Activated T-helper 2 cell treated with anti-CD3 and anti-CD28 coated beads, Interferon-gamma antibody, Interleukin-2, Interleukin-4, amounts not matched to agents 10 μg/mL and 5 μg/mL and 100 μg/mL, durations not matched to agents 14 hours and 24 hours and 36 hours (primary cell): ENCODE results near the gene ARHGAP44. TPM values are rescaled to one million over a fixed set of nuclear protein-coding genes. Genes with fewer than 3 reads are reported as not detected.

Experiments used
- DNase-seq: peaks from one replicate; pipeline ENCODE4 v3.0.0; 2021; ENCODE audit warnings: low spot score
- H3K27ac Mint-ChIP-seq: one replicate; pipeline ENCODE4 v1.8.0; 2021; ENCODE audit warnings: mixed read lengths
- H3K27me3 Mint-ChIP-seq: one replicate; pipeline ENCODE4 v1.8.0; 2021; ENCODE audit warnings: low read depth, mixed read lengths
- H3K36me3 Mint-ChIP-seq: one replicate; pipeline ENCODE4 v1.8.0; 2021; ENCODE audit warnings: low read depth, mixed read lengths
- H3K4me1 Mint-ChIP-seq: one replicate; pipeline ENCODE4 v1.8.0; 2021; ENCODE audit warnings: low read depth, mixed read lengths
- H3K4me3 Mint-ChIP-seq: one replicate; pipeline ENCODE4 v1.8.0; 2021; ENCODE audit warnings: low read depth, mild to moderate bottlenecking, moderate library complexity, mixed read lengths
- H3K9me3 Mint-ChIP-seq: one replicate; pipeline ENCODE4 v1.8.0; 2021; ENCODE audit warnings: mixed read lengths
- intact Hi-C: fragments of 100-400 bp; cut with micrococcal nuclease; formaldehyde crosslinking; loops from one replicate; pipeline ENCODE4 v1.15.1; 2023
- total RNA-seq: library from RNA; stranded (reverse); gene quantifications from 2 replicates; pipeline ENCODE4 v1.2.3, GENCODE V29; 2022

The ARHGAP44 gene
- total RNA-seq, 1 donor from 2014 or later = 0.21 TPM

DNA sequence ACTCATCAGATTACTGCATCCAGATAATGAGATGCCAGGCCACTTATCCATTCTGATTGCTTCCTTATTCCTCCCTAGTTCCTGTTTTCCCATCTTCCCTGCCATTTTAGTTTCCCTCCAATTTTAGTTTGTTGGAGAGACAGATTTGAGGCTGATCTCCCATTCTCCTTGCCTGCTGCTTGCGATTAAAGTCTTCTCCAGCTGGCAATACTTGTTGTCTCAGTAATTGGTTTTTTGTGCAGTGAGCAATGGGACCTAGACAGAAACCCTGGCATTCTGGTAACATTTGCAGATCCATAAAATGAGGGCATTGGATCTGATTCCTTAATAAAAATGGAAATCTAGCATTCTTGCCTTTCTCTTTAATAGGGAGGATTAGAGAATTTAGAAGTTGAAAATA is 246.1 kb downstream of the ARHGAP44 start:
- Mint-ChIP-seq H3K9me3 (peaks cover 9% of the 10 kb centered on the region), H3K27me3 (no peaks in the 10 kb centered on the region), H3K36me3 (no peaks in the 10 kb centered on the region), H3K27ac (no peak overlapping the region), H3K4me3 (no peak overlapping the region), H3K4me1 (no peaks in the 10 kb centered on the region)
- intact Hi-C loops = no loop called here
- DNase-seq = no peak

DNA sequence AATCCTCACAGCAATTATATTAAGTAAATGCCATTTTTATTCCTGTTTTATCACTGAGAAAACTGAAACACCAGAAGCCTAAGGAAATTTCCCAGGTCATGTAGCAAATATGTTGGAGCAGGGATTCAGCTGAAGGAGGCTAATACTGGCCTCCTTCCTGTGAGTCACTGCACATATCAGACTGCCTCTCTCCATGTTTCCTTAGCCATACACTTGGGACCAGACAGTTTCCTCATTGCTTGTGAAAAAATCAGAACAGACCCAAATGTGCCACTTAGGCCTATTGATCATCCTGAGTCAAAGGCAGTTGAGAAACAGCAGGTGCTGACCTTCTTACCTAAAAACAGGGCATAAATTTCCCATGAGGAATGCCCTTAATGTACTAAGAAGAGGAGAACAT is 247.5 kb downstream of the ARHGAP44 start:
- intact Hi-C loops = no loop called here
- no peak for DNase-seq
- H3K36me3 Mint-ChIP-seq = no peaks in the 10 kb centered on the region
- no peaks in the 10 kb centered on the region for H3K4me1 Mint-ChIP-seq
- H3K27me3 Mint-ChIP-seq = no peaks in the 10 kb centered on the region
- no peak overlapping the region for H3K27ac Mint-ChIP-seq
- peaks cover 9% of the 10 kb centered on the region for H3K9me3 Mint-ChIP-seq
- no peak overlapping the region for H3K4me3 Mint-ChIP-seq

DNA sequence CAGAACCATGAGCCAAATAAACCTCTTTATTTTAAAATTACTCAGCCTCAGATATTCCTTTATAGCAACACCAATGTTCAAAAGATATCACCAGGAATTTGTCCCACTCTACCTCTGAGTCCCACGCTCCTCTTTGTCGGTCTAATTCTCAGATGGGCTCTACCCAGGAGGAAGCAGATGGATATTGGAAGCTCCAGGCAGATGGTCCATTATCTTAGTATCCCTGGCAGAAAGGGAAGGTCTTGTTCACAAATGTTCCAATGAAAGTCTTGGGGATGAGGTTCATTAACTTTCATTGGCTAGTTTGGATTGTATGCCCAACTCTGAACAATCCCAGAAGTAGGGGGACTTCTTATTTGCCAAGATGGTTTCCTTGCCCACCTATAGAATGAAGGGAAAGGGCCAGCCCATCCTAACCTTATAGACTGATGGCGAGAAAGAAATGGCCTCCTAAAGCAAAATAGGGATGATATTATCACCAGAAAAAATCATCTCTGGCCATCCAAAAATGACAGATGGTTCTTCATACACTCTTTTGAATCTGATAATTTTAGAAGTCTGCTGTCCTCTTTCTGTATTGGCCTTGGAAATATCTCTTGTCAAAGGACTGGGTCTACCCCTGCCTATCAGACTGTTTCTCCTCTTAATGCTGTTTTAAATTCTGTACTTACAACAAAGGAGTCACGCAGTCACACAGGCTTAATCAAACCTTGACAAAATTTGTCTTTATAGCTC is 249.8 kb downstream of the ARHGAP44 start:
- Mint-ChIP-seq H3K27me3 (no peaks in the 10 kb centered on the region), H3K27ac (no peak overlapping the region), H3K36me3 (no peaks in the 10 kb centered on the region), H3K4me3 (no peak overlapping the region), H3K4me1 (no peaks in the 10 kb centered on the region), H3K9me3 (peaks cover 9% of the 10 kb centered on the region)
- intact Hi-C loops = no loop called here
- no peak for DNase-seq

Other genes with a start within 250 kb of the ARHGAP44 start
- not detected in 2 replicates for gene MYOCD, start 123.6 kb upstream of the ARHGAP44 start, total RNA-seq
- gene ELAC2, start 228.5 kb downstream of the ARHGAP44 start, total RNA-seq = 80.7 and 91.2 TPM in 2 replicates